SKM-1 treated with dmso at 0.1 percent for 144 hours (cell line): ENCODE measurements around the gene PRH1.

Experiments
- DNase-seq: peaks from one replicate; lab custom pipeline; 2025; ENCODE audit not compliant: unreplicated experiment; lab: John Stamatoyannopoulos, UW

Gene PRH1

GRCh38 chr12:10842862-10843261, 41.2 kb downstream of the PRH1 start:
- no peak for DNase-seq

- no peak for DNase-seq
Observed at GRCh38 chr12:10838461-10838860, 45.6 kb downstream of the PRH1 start.
